GM12801 (cell line): ENCODE data around the gene B3GNT2.

Experiments
- TF ChIP-seq, protein P1 (sequence below): IDR thresholded peaks from one replicate; pipeline ENCODE4 v1.5.1; 2011; ENCODE audit warnings: control low read depth; ENCODE audit not compliant: insufficient read length; ENCODE audit errors: extremely low read depth

Gene B3GNT2

DNA sequence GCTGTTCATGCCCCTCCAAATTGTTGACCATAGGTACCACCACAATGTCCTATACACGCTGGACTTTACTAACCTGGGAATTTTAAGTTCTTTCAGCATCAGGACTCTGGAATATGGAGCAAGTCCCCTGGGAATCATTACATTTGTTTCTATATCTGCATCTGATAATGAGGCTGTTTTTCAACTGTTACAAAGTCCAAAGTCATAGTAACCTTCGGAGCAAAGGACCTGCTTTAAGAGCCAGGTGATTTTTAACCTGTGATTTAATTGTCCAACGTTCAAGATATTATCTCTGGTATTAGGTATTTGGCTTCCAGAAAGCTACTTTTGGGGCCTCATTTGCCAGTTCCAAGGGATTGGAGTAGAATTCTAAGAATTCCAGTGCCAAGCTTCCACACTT is 7.5 kb upstream of the B3GNT2 start:
- TF ChIP-seq, protein P1, sequence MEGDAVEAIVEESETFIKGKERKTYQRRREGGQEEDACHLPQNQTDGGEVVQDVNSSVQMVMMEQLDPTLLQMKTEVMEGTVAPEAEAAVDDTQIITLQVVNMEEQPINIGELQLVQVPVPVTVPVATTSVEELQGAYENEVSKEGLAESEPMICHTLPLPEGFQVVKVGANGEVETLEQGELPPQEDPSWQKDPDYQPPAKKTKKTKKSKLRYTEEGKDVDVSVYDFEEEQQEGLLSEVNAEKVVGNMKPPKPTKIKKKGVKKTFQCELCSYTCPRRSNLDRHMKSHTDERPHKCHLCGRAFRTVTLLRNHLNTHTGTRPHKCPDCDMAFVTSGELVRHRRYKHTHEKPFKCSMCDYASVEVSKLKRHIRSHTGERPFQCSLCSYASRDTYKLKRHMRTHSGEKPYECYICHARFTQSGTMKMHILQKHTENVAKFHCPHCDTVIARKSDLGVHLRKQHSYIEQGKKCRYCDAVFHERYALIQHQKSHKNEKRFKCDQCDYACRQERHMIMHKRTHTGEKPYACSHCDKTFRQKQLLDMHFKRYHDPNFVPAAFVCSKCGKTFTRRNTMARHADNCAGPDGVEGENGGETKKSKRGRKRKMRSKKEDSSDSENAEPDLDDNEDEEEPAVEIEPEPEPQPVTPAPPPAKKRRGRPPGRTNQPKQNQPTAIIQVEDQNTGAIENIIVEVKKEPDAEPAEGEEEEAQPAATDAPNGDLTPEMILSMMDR, result no peak

DNA sequence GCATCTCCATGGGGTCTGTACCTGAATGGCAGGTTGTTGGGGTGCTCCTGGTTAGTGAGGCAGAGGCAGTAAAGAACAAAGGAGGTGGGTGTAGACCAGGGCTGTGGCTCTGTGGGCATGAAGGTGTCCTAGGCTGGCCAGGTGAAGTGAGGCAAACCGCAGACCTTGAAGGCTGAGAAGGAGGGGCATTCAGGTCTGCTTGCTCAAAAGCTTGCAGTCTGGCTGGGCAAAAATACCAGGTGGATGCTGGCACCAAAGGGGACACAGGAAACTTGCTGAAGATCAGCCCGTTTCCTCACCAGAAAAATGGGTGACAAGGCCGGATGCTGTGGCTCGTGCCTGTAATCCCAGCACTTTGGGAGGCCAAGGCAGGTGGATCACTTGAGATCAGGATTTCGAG is 6.7 kb upstream of the B3GNT2 start:
- TF ChIP-seq, protein P1, result no peak

DNA sequence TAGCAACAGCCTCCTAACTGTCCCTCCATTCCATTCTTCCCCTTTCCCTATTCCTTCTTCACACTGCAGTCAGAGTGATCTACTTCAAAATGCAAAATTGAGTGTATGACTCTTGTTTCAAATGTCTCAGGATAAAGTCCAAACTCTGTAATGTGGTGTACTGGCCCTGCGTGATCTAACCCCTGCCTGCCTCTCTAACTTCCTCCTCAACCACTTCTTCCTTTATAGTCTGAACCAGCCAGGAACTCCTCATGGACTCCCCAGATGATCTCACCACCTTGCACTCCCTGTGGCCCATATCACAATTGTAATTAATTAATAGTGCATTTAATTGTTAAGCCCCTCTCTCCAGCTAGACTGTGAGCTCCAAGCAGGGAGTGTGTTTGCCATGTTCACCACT is 3.1 kb upstream of the B3GNT2 start:
- TF ChIP-seq, protein P1, result no peak

DNA sequence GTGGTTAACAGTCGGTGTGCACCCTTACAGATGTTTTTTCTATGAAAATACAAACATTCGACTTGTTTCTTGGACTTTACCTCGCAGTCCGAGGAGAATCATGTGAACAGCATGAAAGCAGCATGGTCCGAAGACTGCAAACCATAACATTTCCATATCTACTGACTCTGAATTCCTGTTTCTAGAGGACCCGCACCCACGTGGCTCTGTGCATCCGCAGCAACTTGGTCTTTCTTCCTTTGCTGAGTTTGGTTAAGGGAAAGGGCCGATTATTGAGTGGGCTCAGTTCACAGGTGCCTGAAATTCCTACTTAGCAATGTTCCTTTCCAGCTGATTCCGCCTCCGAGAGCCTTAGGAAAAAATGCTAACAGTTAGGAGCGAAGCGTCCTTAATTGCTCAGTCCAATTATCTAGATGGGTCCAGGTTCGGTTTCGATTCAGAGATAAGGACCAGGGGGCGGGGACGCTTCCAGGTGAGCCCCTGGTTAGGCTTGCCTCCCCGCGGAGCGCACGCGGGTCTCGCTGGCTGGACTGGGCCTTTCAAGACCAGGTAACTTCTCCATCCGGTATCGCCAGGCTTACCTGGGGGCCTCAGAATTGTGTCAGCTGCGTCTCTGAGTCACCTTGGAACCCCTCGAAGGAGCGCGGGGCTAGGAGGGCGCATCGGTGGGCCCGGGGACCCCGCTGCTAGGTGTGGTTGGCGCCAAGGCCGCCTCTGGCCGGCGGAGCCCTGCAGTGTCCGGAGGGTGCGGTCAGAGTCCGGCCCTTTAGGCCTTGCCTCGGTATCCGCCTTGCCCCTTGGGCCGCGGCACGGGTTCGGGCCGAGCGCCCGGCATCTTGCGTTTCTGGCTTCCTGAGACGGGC is 1.1 kb upstream of the B3GNT2 start:
- TF ChIP-seq, protein P1, result no peak

DNA sequence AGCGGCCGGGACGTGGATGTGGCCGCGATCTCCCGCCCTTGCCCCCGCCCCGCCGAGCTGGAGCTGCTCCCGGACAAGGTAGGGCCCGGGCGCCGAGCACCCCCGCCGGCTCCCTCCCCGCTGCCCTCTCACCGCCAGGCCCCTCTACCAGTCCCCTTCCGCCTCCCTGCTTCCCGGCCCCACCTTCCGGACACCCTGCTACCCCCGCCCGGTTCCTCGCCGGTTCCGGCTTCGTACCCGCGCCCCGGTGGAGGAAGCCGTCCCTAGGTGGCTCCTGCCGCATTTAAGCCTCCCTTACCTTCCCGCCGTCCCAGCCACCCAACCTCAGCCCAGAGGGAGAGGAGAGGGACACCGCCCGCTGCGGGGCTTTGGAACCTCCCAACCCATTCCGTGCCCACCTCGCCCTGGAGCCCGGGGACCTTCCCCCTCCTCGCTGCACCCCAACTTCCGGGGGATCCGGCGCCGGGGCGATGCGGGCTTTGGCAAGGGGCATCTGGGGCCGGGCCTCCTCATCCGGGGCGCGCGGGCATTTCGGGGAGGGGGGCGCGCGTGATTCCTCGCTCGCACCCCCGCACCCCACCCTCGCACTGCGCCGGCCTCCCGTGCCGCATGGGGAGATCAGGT is 475 bp downstream of the B3GNT2 start:
- TF ChIP-seq, protein P1, result no peak

DNA sequence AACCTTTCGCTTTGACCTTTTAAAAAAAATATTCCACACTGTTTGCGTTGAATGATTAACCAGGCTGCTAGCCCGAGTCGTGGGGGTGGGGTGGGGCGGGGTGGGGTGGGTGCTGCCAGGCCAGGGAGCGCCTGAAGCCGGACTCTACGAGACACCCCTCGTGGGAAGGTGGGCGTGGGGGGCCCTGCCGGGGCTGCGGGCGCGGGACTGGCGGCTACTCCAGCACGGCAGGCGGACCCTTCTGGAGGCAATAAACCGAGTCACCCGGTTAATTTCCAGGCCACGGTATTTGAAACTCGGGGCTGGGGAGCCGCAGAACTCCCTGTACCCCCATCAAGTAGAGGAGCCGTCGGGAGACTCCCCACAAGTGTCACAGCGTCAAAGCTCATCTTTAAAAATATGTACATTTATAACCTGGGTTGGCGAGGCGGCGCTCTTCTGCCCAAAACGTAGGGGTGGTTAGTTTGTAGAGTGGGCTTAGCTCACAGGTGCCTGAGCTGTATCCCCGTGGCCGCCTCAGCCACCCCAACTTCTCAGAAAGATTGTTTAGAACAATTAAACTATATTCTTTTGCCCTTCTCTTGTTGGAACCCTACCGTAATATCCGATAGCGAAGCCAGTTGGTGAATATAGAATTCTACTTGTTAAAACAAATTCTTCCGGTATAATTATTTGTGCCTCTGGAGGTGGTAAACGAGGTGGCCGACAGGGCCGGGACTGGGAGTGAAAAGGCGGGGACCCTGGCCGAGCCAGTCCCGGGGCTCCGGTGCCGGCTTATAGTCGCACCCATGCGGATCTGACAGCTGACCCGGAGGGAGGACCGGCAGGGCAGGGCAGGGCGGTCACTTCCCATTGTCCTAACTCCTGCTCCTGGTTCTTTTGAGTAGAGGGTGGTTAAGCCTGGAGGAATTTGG is 1.4 kb downstream of the B3GNT2 start:
- TF ChIP-seq, protein P1, result no peak
